Body of pancreas (tissue), 4 donors: ENCODE data around the gene FAXC. TPM values are rescaled to one million over a fixed set of nuclear protein-coding genes. Genes with fewer than 3 reads are reported as not detected.

Source experiments
- ATAC-seq: fragments of 150-250 bp; one replicate; pipeline ENCODE4 v1.9.1; 2016
- DNase-seq, 4 donors: peaks; one replicate each; pipeline ENCODE4 v3.0.0-alpha.2; 2019
- H3K27ac ChIP-seq, 4 donors: fragments of 200-600 bp; sonication (generic); 1 replicate in 3 of 4; 2 replicates in 1 of 4; pipeline versions ENCODE4 v1.5.1 to v1.6.1; 2016 to 2019; ENCODE audit warnings: mild to moderate bottlenecking in 1 of 4, mixed read lengths in 1 of 4, moderate library complexity in 1 of 4
- H3K27me3 ChIP-seq, 2 donors: fragments of 200-600 bp; sonication (generic); one replicate each; pipeline ENCODE4 v1.6.0; 2016; ENCODE audit warnings: mild to moderate bottlenecking in 1 of 2
- H3K36me3 ChIP-seq, 2 donors: fragments of 200-600 bp; sonication (generic); replicated peaks in 1 of 2; 2 replicates each; pipeline ENCODE4 v1.5.1; 2016; ENCODE audit warnings: low read depth in 2 of 2; ENCODE audit not compliant: insufficient read depth in 1 of 2
- H3K4me1 ChIP-seq: fragments of 200-600 bp; sonication (generic); one replicate; pipeline ENCODE4 v1.6.0; 2016
- H3K4me3 ChIP-seq, 2 donors: fragments of 200-600 bp; sonication (generic); 1 replicate in 1 of 2; 2 replicates in 1 of 2; pipeline ENCODE4 v1.5.1; 2016 to 2019
- H3K9me3 ChIP-seq, 3 donors: fragments of 200-600 bp; sonication (generic); 1 replicate in 2 of 3; 2 replicates in 1 of 3; pipeline ENCODE4 v1.5.1; 2016
- CTCF ChIP-seq, 7 experiments: fragments of 450-650 bp in 4 of 7; fragments of 200-600 bp in 3 of 7; sonication (generic) in 3 of 7; IDR thresholded peaks; one replicate each; pipeline ENCODE4 v1.5.1; 2016 to 2019; ENCODE audit warnings: antibody characterized with exemption in 7 of 7
- POLR2A ChIP-seq, 3 donors: fragments of 450-650 bp; IDR thresholded peaks; one replicate each; pipeline ENCODE4 v1.6.1; 2016; ENCODE audit warnings: antibody characterized with exemption in 3 of 3, mild to moderate bottlenecking in 2 of 3
- WGBS, 2 donors: methylation state at CpG; one replicate each; pipeline ENCODE4 v1.1.5; 2017; 5-methylcytosine and 5-hydroxymethylcytosine counted together
- intact Hi-C: fragments of 100-400 bp; cut with DNase I; formaldehyde crosslinking; loops from one replicate; pipeline ENCODE4 v1.15.1; 2023
- total RNA-seq, 2 donors: library from RNA; depleted of rRNA; stranded (reverse); fragments of >200 nt; gene quantifications; one replicate each; pipeline ENCODE4 v1.1.0, GENCODE V29; 2016

FAXC gene
- total RNA-seq, 2 donors from 2014 or later: 0.33 to 1.0 TPM

- no peak for DNase-seq
- ATAC-seq: no peak
- WGBS, 2 donors: 81 to 82% methylated on average over 2 of the region's 2 CpGs
Measured at GRCh38 chr6:99287523-99287922, 62.0 kb downstream of the FAXC start.

GRCh38 chr6:99285881-99286280, 63.6 kb downstream of the FAXC start:
- no peaks in the 10 kb centered on the region for H3K27me3 ChIP-seq
- H3K36me3 ChIP-seq: no peaks in the 10 kb centered on the region
- DNase-seq: no peak
- WGBS, 2 donors: 36 to 45% methylated on average over 4 of the region's 4 CpGs
- ATAC-seq: no peak
- H3K4me3 ChIP-seq: no peak overlapping the region
- H3K9me3 ChIP-seq: no peaks in the 10 kb centered on the region
- TF ChIP-seq CTCF (IDR thresholded peaks at IDR 0.05): no peak
- no peak for TF ChIP-seq POLR2A (IDR thresholded peaks at IDR 0.05)
- intact Hi-C loops: no loop called here
- no peak overlapping the region for H3K27ac ChIP-seq
- H3K4me1 ChIP-seq: no peaks in the 10 kb centered on the region

More at GRCh38 chr6:99287523-99287922, 62.0 kb downstream of the FAXC start:
- H3K27me3 ChIP-seq: no peaks in the 10 kb centered on the region
- no peaks in the 10 kb centered on the region for H3K9me3 ChIP-seq
- H3K4me1 ChIP-seq: no peaks in the 10 kb centered on the region
- no peaks in the 10 kb centered on the region for H3K36me3 ChIP-seq
- intact Hi-C loops: no loop called here
- TF ChIP-seq CTCF (IDR thresholded peaks at IDR 0.05) (no peak), POLR2A (IDR thresholded peaks at IDR 0.05) (no peak)
- no peak overlapping the region for H3K4me3 ChIP-seq
- no peak overlapping the region for H3K27ac ChIP-seq

GRCh38 chr6:99282479-99283062, 66.9 kb downstream of the FAXC start:
- DNase-seq: no peak
- intact Hi-C loops: no loop called here
- Histone ChIP-seq H3K4me1 (no peaks in the 10 kb centered on the region), H3K9me3 (no peaks in the 10 kb centered on the region), H3K27me3 (no peaks in the 10 kb centered on the region), H3K36me3 (no peaks in the 10 kb centered on the region), H3K27ac (no peak overlapping the region), H3K4me3 (no peak overlapping the region)
- TF ChIP-seq CTCF (IDR thresholded peaks at IDR 0.05) (peak in 5 of 7 experiments; percentile 20 to 41 (median 34)), POLR2A (IDR thresholded peaks at IDR 0.05) (no peak)
- no peak for ATAC-seq
- 23 to 52% methylated on average over 4 of the region's 4 CpGs for WGBS, 2 donors

- intact Hi-C loops: no loop called here
- DNase-seq: no peak
- Histone ChIP-seq H3K27me3 (no peaks in the 10 kb centered on the region), H3K27ac (no peak overlapping the region), H3K4me3 (no peak overlapping the region), H3K36me3 (no peaks in the 10 kb centered on the region), H3K9me3 (no peaks in the 10 kb centered on the region), H3K4me1 (no peaks in the 10 kb centered on the region)
- 56 to 66% methylated on average over 2 of the region's 2 CpGs for WGBS, 2 donors
- TF ChIP-seq CTCF (IDR thresholded peaks at IDR 0.05) (no peak), POLR2A (IDR thresholded peaks at IDR 0.05) (no peak)
- ATAC-seq: no peak
Measured at GRCh38 chr6:99276747-99277146, 72.7 kb downstream of the FAXC start.

GRCh38 chr6:99270826-99271225, 78.6 kb downstream of the FAXC start:
- ATAC-seq: peak; percentile 68
- Histone ChIP-seq H3K4me3 (no peak overlapping the region), H3K27ac (no peak overlapping the region), H3K4me1 (peaks cover 10% of the 10 kb centered on the region), H3K36me3 (no peaks in the 10 kb centered on the region), H3K27me3 (no peaks in the 10 kb centered on the region), H3K9me3 (no peaks in the 10 kb centered on the region)
- 15 to 21% methylated on average over 7 of the region's 7 CpGs for WGBS, 2 donors
- peak; percentile 38 to 62 (median 50) for DNase-seq
- TF ChIP-seq CTCF (IDR thresholded peaks at IDR 0.05) (no peak), POLR2A (IDR thresholded peaks at IDR 0.05) (no peak)
- intact Hi-C loops: no loop called here
